Neural cell (in vitro differentiated cells): ENCODE data around the gene ZNF600. TPM values are rescaled to one million over a fixed set of nuclear protein-coding genes. Genes with fewer than 3 reads are reported as not detected.
"Not testable (repeated sequence)": the region's sequence is repeated elsewhere in the genome, so short reads cannot be mapped to it uniquely, and the experiment has no call there.

Source experiments
- H2AFZ ChIP-seq: fragments of 200-600, 300-800 bp; sonication (generic), shearing (Covaris generic); 2 replicates; pipeline ENCODE4 v1.6.0; 2014; ENCODE audit warnings: low read depth, mild to moderate bottlenecking, antibody characterized with exemption, low read length, moderate library complexity
- H3F3A ChIP-seq: fragments of 200-600 bp; shearing (Covaris generic); 2 replicates; pipeline ENCODE4 v1.6.1; 2016; ENCODE audit warnings: mild to moderate bottlenecking, moderate library complexity, mixed read lengths, antibody characterized with exemption, low read length; ENCODE audit not compliant: insufficient read depth, poor library complexity, severe bottlenecking
- H3K27ac ChIP-seq: fragments of 200-600, 300-800 bp; sonication (generic), shearing (Covaris generic); 2 replicates; pipeline ENCODE4 v1.5.1; 2014; ENCODE audit warnings: mild to moderate bottlenecking, low read length, moderate library complexity
- H3K27me3 ChIP-seq: fragments of 300-800, 200-600 bp; sonication (generic), shearing (Covaris generic); 2 replicates; pipeline ENCODE4 v1.6.0; 2014; ENCODE audit warnings: mild to moderate bottlenecking, low read depth, low read length, moderate library complexity; ENCODE audit not compliant: insufficient read depth
- H3K36me3 ChIP-seq: fragments of 300-800, 200-600 bp; sonication (generic), shearing (Covaris generic); 2 replicates; pipeline ENCODE4 v1.5.1; 2014; ENCODE audit warnings: mild to moderate bottlenecking, antibody characterized with exemption, low read length, moderate library complexity; ENCODE audit not compliant: insufficient read depth
- H3K4me2 ChIP-seq: fragments of 300-800, 200-600 bp; sonication (generic), shearing (Covaris generic); 2 replicates; pipeline ENCODE4 v1.6.0; 2014; ENCODE audit warnings: mild to moderate bottlenecking, low read length
- H3K4me3 ChIP-seq: fragments of 300-800, 200-600 bp; sonication (generic), shearing (Covaris generic); 2 replicates; pipeline ENCODE4 v1.5.1; 2014; ENCODE audit warnings: mild to moderate bottlenecking, low read length, moderate library complexity
- H3K79me2 ChIP-seq: fragments of 200-600 bp; shearing (Covaris generic); replicated peaks from 2 replicates; pipeline ENCODE4 v1.6.0; 2014; ENCODE audit warnings: mild to moderate bottlenecking, low read length, moderate library complexity; ENCODE audit not compliant: insufficient read depth
- H3K9ac ChIP-seq: fragments of 300-800, 200-600 bp; sonication (generic), shearing (Covaris generic); 2 replicates; pipeline ENCODE4 v1.6.1; 2016; ENCODE audit warnings: mild to moderate bottlenecking, low read length, mixed read lengths
- H3K9me2 ChIP-seq: fragments of 200-600 bp; shearing (Covaris generic); 2 replicates; pipeline ENCODE4 v1.6.1; 2016; ENCODE audit warnings: mild to moderate bottlenecking, low read length, mixed read lengths; ENCODE audit not compliant: insufficient read depth
- H3K9me3 ChIP-seq: fragments of 200-600, 300-800 bp; sonication (generic), shearing (Covaris generic); 2 replicates; pipeline ENCODE4 v1.6.1; 2016; ENCODE audit warnings: mild to moderate bottlenecking, mixed run types, low read length, moderate library complexity, mixed read lengths
- H4K20me1 ChIP-seq: fragments of 200-600 bp; shearing (Covaris generic); 2 replicates; pipeline ENCODE4 v1.6.1; 2016; ENCODE audit warnings: mild to moderate bottlenecking, mixed run types; ENCODE audit not compliant: insufficient read depth
- CTCF ChIP-seq: fragments of 450-650 bp; IDR thresholded peaks from 2 replicates; pipeline ENCODE4 v1.5.1; 2014; ENCODE audit warnings: antibody characterized with exemption, mild to moderate bottlenecking, moderate library complexity; ENCODE audit not compliant: poor library complexity, severe bottlenecking
- EP300 ChIP-seq: fragments of 450-650 bp; conservative IDR thresholded peaks from 2 replicates; pipeline ENCODE4 v1.6.1; 2014; ENCODE audit warnings: antibody characterized with exemption, mild to moderate bottlenecking, moderate library complexity; ENCODE audit not compliant: poor library complexity, severe bottlenecking
- EZH2 ChIP-seq: fragments of 200-600, 300-800 bp; shearing (Covaris generic), sonication (generic); IDR thresholded peaks from 2 replicates; pipeline ENCODE4 v1.6.1; 2014; ENCODE audit warnings: antibody characterized with exemption, low read length, borderline replicate concordance, mild to moderate bottlenecking; ENCODE audit not compliant: insufficient read depth, poor library complexity, severe bottlenecking
- MXI1 ChIP-seq: fragments of 450-650 bp; conservative IDR thresholded peaks from 2 replicates; pipeline ENCODE4 v1.6.1; 2014; ENCODE audit warnings: antibody characterized with exemption, mild to moderate bottlenecking; ENCODE audit not compliant: poor library complexity, severe bottlenecking
- POLR2AphosphoS5 ChIP-seq: IDR thresholded peaks from 2 replicates; pipeline ENCODE4 v1.6.1; 2012
- RAD21 ChIP-seq: fragments of 450-650 bp; conservative IDR thresholded peaks from 2 replicates; pipeline ENCODE4 v1.6.1; 2014; ENCODE audit warnings: antibody characterized with exemption, mild to moderate bottlenecking, moderate library complexity
- SMC3 ChIP-seq: fragments of 450-650 bp; conservative IDR thresholded peaks from 2 replicates; pipeline ENCODE4 v1.6.1; 2014; ENCODE audit warnings: antibody characterized with exemption, mild to moderate bottlenecking, moderate library complexity; ENCODE audit not compliant: poor library complexity
- TAF1 ChIP-seq: IDR thresholded peaks from 2 replicates; pipeline ENCODE4 v1.6.1; 2012; ENCODE audit warnings: low read depth
- polyA plus RNA-seq: library from polyadenylated mRNA; depleted of rRNA; stranded (reverse); fragments of >200 nt; gene quantifications from 2 replicates; pipeline ENCODE4 v1.2.3, GENCODE V29; 2014
- TF ChIP-seq, protein P1 (sequence below): IDR thresholded peaks from 2 replicates; pipeline ENCODE4 v1.6.1; 2012; ENCODE audit warnings: borderline replicate concordance

Gene ZNF600
- polyA plus RNA-seq, 1 donor from 2014 or later: 0.59 TPM

GRCh38 chr19:52785506-52785905 lies 1.1 kb downstream of the ZNF600 start:
- Histone ChIP-seq H3F3A (no peaks in the 10 kb centered on the region), H3K9me2 (no peaks in the 10 kb centered on the region), H4K20me1 (no peaks in the 10 kb centered on the region), H3K36me3 (no peaks in the 10 kb centered on the region), H3K4me3 (no peak overlapping the region), H3K9ac (no peak overlapping the region), H2AFZ (no peak overlapping the region), H3K27ac (no peak overlapping the region), H3K4me2 (no peak overlapping the region), H3K9me3 (no peaks in the 10 kb centered on the region), H3K27me3 (peaks cover 19% of the 10 kb centered on the region), H3K79me2 (no peaks in the 10 kb centered on the region)
- TF ChIP-seq MXI1 (no peak), TAF1 (no peak), RAD21 (no peak), EP300 (no peak), SMC3 (no peak), EZH2 (no peak), POLR2AphosphoS5 (no peak), CTCF (no peak)
- TF ChIP-seq, protein P1, sequence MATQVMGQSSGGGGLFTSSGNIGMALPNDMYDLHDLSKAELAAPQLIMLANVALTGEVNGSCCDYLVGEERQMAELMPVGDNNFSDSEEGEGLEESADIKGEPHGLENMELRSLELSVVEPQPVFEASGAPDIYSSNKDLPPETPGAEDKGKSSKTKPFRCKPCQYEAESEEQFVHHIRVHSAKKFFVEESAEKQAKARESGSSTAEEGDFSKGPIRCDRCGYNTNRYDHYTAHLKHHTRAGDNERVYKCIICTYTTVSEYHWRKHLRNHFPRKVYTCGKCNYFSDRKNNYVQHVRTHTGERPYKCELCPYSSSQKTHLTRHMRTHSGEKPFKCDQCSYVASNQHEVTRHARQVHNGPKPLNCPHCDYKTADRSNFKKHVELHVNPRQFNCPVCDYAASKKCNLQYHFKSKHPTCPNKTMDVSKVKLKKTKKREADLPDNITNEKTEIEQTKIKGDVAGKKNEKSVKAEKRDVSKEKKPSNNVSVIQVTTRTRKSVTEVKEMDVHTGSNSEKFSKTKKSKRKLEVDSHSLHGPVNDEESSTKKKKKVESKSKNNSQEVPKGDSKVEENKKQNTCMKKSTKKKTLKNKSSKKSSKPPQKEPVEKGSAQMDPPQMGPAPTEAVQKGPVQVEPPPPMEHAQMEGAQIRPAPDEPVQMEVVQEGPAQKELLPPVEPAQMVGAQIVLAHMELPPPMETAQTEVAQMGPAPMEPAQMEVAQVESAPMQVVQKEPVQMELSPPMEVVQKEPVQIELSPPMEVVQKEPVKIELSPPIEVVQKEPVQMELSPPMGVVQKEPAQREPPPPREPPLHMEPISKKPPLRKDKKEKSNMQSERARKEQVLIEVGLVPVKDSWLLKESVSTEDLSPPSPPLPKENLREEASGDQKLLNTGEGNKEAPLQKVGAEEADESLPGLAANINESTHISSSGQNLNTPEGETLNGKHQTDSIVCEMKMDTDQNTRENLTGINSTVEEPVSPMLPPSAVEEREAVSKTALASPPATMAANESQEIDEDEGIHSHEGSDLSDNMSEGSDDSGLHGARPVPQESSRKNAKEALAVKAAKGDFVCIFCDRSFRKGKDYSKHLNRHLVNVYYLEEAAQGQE: no peak

- H3K79me2 ChIP-seq, H3K27ac ChIP-seq, H3K4me2 ChIP-seq, H3K9me2 ChIP-seq, H3K9ac ChIP-seq, H3K9me3 ChIP-seq, H4K20me1 ChIP-seq, H3K4me3 ChIP-seq, H3K36me3 ChIP-seq, H2AFZ ChIP-seq, H3F3A ChIP-seq: not testable (repeated sequence)
- peaks cover 19% of the 10 kb centered on the region for H3K27me3 ChIP-seq
Measured at GRCh38 chr19:52782864-52783263, 3.7 kb downstream of the ZNF600 start.

- TF ChIP-seq EZH2: no peak
- no peak for TF ChIP-seq SMC3
- TF ChIP-seq MXI1: no peak
- TF ChIP-seq, protein P1: no peak
- no peak for TF ChIP-seq EP300
- TF ChIP-seq CTCF: no peak
- TF ChIP-seq POLR2AphosphoS5: no peak
- no peak for TF ChIP-seq RAD21
- no peak for TF ChIP-seq TAF1
- no peak overlapping the region for H3K27ac ChIP-seq
- H3K9ac ChIP-seq: no peak overlapping the region
- H3K4me2 ChIP-seq: no peak overlapping the region
- no peaks in the 10 kb centered on the region for H3K27me3 ChIP-seq
- no peak overlapping the region for H3K4me3 ChIP-seq
- no peaks in the 10 kb centered on the region for H3K79me2 ChIP-seq
- no peaks in the 10 kb centered on the region for H3K36me3 ChIP-seq
- H4K20me1 ChIP-seq: no peaks in the 10 kb centered on the region
- no peak overlapping the region for H2AFZ ChIP-seq
- H3K9me3 ChIP-seq: no peaks in the 10 kb centered on the region
- H3K9me2 ChIP-seq: no peaks in the 10 kb centered on the region
- H3F3A ChIP-seq: no peaks in the 10 kb centered on the region
Measured at GRCh38 chr19:52778811-52779210, 7.8 kb downstream of the ZNF600 start.
